Pons (tissue), 1 donor: ENCODE data around the gene BCL2L11.

Experiments used
- DNase-seq: peaks from one replicate; pipeline ENCODE4 v3.0.0-alpha.2; 2016; ENCODE audit warnings: low spot score

BCL2L11 gene

GRCh38 chr2:111143107-111143842 is 22.6 kb downstream of the BCL2L11 start:
- DNase-seq, result no peak

GRCh38 chr2:111143843-111144198 is 23.1 kb downstream of the BCL2L11 start:
- DNase-seq, result no peak

- no peak for DNase-seq
Observed at GRCh38 chr2:111145103-111145760, 24.5 kb downstream of the BCL2L11 start.

GRCh38 chr2:111145951-111146350 is 25.2 kb downstream of the BCL2L11 start:
- no peak for DNase-seq

- DNase-seq, result no peak
Observed at GRCh38 chr2:111148225-111148873, 27.6 kb downstream of the BCL2L11 start.

GRCh38 chr2:111148925-111149324 is 28.2 kb downstream of the BCL2L11 start:
- DNase-seq, result no peak

- DNase-seq, result no peak
Observed at GRCh38 chr2:111149882-111150455, 29.3 kb downstream of the BCL2L11 start.

GRCh38 chr2:111154758-111155157 is 34.0 kb downstream of the BCL2L11 start:
- DNase-seq, result no peak

- peak; percentile 91 for DNase-seq
Observed at GRCh38 chr2:111155610-111156009, 34.9 kb downstream of the BCL2L11 start.

GRCh38 chr2:111156529-111156928 is 35.8 kb downstream of the BCL2L11 start:
- DNase-seq, result no peak

- no peak for DNase-seq
Observed at GRCh38 chr2:111157071-111157661, 36.5 kb downstream of the BCL2L11 start.

- DNase-seq, result no peak
Observed at GRCh38 chr2:111157798-111158197, 37.1 kb downstream of the BCL2L11 start.

GRCh38 chr2:111159641-111160040 is 38.9 kb downstream of the BCL2L11 start:
- no peak for DNase-seq

GRCh38 chr2:111160758-111161157 is 40.0 kb downstream of the BCL2L11 start:
- no peak for DNase-seq

- peak; percentile 84 for DNase-seq
Observed at GRCh38 chr2:111161971-111162370, 41.3 kb downstream of the BCL2L11 start.

GRCh38 chr2:111162718-111163331 is 42.1 kb downstream of the BCL2L11 start:
- DNase-seq, result no peak

GRCh38 chr2:111164078-111164477 is 43.4 kb downstream of the BCL2L11 start:
- DNase-seq, result no peak

GRCh38 chr2:111165084-111165483 is 44.4 kb downstream of the BCL2L11 start:
- DNase-seq, result no peak

- DNase-seq, result no peak
Observed at GRCh38 chr2:111166115-111166514, 45.4 kb downstream of the BCL2L11 start.

- DNase-seq, result no peak
Observed at GRCh38 chr2:111167076-111167862, 46.6 kb downstream of the BCL2L11 start.

GRCh38 chr2:111167863-111168162 is 47.1 kb downstream of the BCL2L11 start:
- no peak for DNase-seq
